SK-N-SH (cell line): ENCODE results near the gene TRIM54.

Experiments used
- EP300 ChIP-seq, 2 experiments: IDR thresholded peaks; 2 replicates each; pipeline versions ENCODE4 v1.4.0 to v1.6.1; 2012; ENCODE audit warnings: borderline replicate concordance in 1 of 2, low read depth in 1 of 2, low read length in 1 of 2
- FOXJ3 ChIP-seq: sonication (generic); formaldehyde crosslinking; IDR thresholded peaks from 2 replicates; pipeline ENCODE4 v1.5.1; 2020; ENCODE audit warnings: mild to moderate bottlenecking, missing genetic modification reagents
- MAX ChIP-seq: IDR thresholded peaks from 2 replicates; pipeline ENCODE4 v1.4.0; 2012; ENCODE audit warnings: low read depth
- POLR2AphosphoS5 ChIP-seq: IDR thresholded peaks from 2 replicates; pipeline ENCODE4 v1.6.1; 2012; ENCODE audit warnings: low read depth, low read length
- RFX5 ChIP-seq: IDR thresholded peaks from 2 replicates; pipeline ENCODE4 v1.6.1; 2012; ENCODE audit warnings: mild to moderate bottlenecking, improper control_type of control experiment, low read length
- TEAD4 ChIP-seq: IDR thresholded peaks from 2 replicates; pipeline ENCODE4 v1.4.0; 2012; ENCODE audit warnings: mild to moderate bottlenecking, borderline replicate concordance; ENCODE audit not compliant: insufficient read depth
- TF ChIP-seq, protein P1 (sequence below): fragments of 200-600 bp; sonication (generic); IDR thresholded peaks from 2 replicates; pipeline ENCODE4 v1.6.1; 2017; ENCODE audit warnings: antibody characterized with exemption, mild to moderate bottlenecking, moderate library complexity
- TF ChIP-seq, protein P2 (sequence below): IDR thresholded peaks from 2 replicates; pipeline ENCODE4 v1.6.1; 2012; ENCODE audit warnings: mild to moderate bottlenecking, low read depth, low read length, moderate library complexity

- TF ChIP-seq TEAD4 = no peak
- TF ChIP-seq, protein P1, sequence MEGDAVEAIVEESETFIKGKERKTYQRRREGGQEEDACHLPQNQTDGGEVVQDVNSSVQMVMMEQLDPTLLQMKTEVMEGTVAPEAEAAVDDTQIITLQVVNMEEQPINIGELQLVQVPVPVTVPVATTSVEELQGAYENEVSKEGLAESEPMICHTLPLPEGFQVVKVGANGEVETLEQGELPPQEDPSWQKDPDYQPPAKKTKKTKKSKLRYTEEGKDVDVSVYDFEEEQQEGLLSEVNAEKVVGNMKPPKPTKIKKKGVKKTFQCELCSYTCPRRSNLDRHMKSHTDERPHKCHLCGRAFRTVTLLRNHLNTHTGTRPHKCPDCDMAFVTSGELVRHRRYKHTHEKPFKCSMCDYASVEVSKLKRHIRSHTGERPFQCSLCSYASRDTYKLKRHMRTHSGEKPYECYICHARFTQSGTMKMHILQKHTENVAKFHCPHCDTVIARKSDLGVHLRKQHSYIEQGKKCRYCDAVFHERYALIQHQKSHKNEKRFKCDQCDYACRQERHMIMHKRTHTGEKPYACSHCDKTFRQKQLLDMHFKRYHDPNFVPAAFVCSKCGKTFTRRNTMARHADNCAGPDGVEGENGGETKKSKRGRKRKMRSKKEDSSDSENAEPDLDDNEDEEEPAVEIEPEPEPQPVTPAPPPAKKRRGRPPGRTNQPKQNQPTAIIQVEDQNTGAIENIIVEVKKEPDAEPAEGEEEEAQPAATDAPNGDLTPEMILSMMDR = no peak
- no peak for TF ChIP-seq FOXJ3 (CRISPR knock-in tag)
- TF ChIP-seq POLR2AphosphoS5 = no peak
- TF ChIP-seq RFX5 = no peak
- TF ChIP-seq MAX = no peak
- TF ChIP-seq, protein P2, sequence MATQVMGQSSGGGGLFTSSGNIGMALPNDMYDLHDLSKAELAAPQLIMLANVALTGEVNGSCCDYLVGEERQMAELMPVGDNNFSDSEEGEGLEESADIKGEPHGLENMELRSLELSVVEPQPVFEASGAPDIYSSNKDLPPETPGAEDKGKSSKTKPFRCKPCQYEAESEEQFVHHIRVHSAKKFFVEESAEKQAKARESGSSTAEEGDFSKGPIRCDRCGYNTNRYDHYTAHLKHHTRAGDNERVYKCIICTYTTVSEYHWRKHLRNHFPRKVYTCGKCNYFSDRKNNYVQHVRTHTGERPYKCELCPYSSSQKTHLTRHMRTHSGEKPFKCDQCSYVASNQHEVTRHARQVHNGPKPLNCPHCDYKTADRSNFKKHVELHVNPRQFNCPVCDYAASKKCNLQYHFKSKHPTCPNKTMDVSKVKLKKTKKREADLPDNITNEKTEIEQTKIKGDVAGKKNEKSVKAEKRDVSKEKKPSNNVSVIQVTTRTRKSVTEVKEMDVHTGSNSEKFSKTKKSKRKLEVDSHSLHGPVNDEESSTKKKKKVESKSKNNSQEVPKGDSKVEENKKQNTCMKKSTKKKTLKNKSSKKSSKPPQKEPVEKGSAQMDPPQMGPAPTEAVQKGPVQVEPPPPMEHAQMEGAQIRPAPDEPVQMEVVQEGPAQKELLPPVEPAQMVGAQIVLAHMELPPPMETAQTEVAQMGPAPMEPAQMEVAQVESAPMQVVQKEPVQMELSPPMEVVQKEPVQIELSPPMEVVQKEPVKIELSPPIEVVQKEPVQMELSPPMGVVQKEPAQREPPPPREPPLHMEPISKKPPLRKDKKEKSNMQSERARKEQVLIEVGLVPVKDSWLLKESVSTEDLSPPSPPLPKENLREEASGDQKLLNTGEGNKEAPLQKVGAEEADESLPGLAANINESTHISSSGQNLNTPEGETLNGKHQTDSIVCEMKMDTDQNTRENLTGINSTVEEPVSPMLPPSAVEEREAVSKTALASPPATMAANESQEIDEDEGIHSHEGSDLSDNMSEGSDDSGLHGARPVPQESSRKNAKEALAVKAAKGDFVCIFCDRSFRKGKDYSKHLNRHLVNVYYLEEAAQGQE = no peak
- no peak for TF ChIP-seq EP300 (IDR thresholded peaks at IDR 0.05; ENCODE audit: borderline replicate concordance in 1 of 2, low read depth in 1 of 2, low read length in 1 of 2)
These were observed 6.4 kb downstream of the TRIM54 start for GRCh38 chr2:27288610-27289009.
